HepG2 (cell line): ENCODE measurements around the gene AGPAT3. TPM values are rescaled to one million over a fixed set of nuclear protein-coding genes. Genes with fewer than 3 reads are reported as not detected.

Experiments
- ATAC-seq: fragments of 200-7000 bp; cut with Tn5 transposase; 3 replicates; pipeline ENCODE4 v1.9.1; 2020; ENCODE audit warnings: mild to moderate bottlenecking, moderate library complexity
- BruUV-seq: library from RNA; stranded (reverse); fragments of 400-500 nt; replicated peaks from 2 replicates; lab custom pipeline; 2021; lab: Mats Ljungman, UMichigan
- CTCF ChIA-PET: fragments of 300-600 bp; formaldehyde crosslinking; extraction: SDS; loops from one replicate; lab custom pipeline; 2021; ENCODE audit warnings: low total read pairs, inconsistent platforms, low intra/inter-chr PET ratio; lab: Yijun Ruan, JAX
- POLR2A ChIA-PET: fragments of 350-600 bp; sonication (Branson Sonifier 250); formaldehyde crosslinking; loops from one replicate; lab custom pipeline; 2020; ENCODE audit warnings: antibody characterized with exemption, inconsistent platforms; lab: Yijun Ruan, JAX
- DNase-seq: peaks from one replicate; pipeline ENCODE4 v3.0.0-alpha.2; 2015; ENCODE audit warnings: low spot score
- FAIRE-seq: peaks from 3 replicates; lab custom pipeline; 2011; peaks lifted over from hg19 to GRCh38; lab: Jason Lieb, UNC
- H2AFZ ChIP-seq: one replicate; pipeline ENCODE4 v1.6.1; 2011; ENCODE audit warnings: low read length, inconsistent platforms
- H3K27ac ChIP-seq: fragments of 300-600 bp; 3 replicates; pipeline ENCODE4 v1.8.0; 2011; ENCODE audit warnings: mixed run types, mild to moderate bottlenecking, mixed read lengths, low read length, inconsistent platforms; ENCODE audit not compliant: insufficient read depth; ENCODE audit errors: extremely low read length
- H3K27me3 ChIP-seq, 2 experiments: fragments of 200-600 bp in 1 of 2; 2 replicates in 1 of 2; 3 replicates in 1 of 2; pipeline versions ENCODE4 v1.6.0 to v1.8.0; 2011; ENCODE audit warnings: low read length in 2 of 2, mild to moderate bottlenecking in 2 of 2, moderate library complexity in 2 of 2, inconsistent platforms in 1 of 2; ENCODE audit not compliant: insufficient read depth in 2 of 2, control insufficient read depth in 1 of 2
- H3K36me3 ChIP-seq, 2 experiments: fragments of 200-600 bp in 1 of 2; replicated peaks in 1 of 2; 2 replicates in 1 of 2; 3 replicates in 1 of 2; pipeline versions ENCODE4 v1.5.1 to v1.8.0; 2011; ENCODE audit warnings: low read length in 2 of 2, inconsistent platforms in 1 of 2; ENCODE audit not compliant: insufficient read depth in 2 of 2, control insufficient read depth in 1 of 2
- H3K4me1 ChIP-seq: 2 replicates; pipeline ENCODE4 v1.5.1; 2012; ENCODE audit warnings: low read length, inconsistent platforms; ENCODE audit not compliant: insufficient read depth
- H3K4me2 ChIP-seq: 2 replicates; pipeline ENCODE4 v1.6.0; 2011; ENCODE audit warnings: low read depth, low read length, inconsistent platforms
- H3K4me3 ChIP-seq, 3 experiments: fragments of 200-600 bp in 1 of 3; sonication (generic), shearing (Covaris generic) in 1 of 3; replicated peaks in 1 of 3; 2 replicates each; pipeline ENCODE4 v1.5.1; 2011 to 2016; ENCODE audit warnings: low read length in 3 of 3, inconsistent platforms in 2 of 3, low read depth in 2 of 3, mild to moderate bottlenecking in 2 of 3, control low read depth in 1 of 3, mixed read lengths in 1 of 3; ENCODE audit not compliant: insufficient read depth in 1 of 3
- H3K79me2 ChIP-seq: one replicate; pipeline ENCODE4 v1.6.1; 2011; ENCODE audit warnings: low read length, inconsistent platforms; ENCODE audit not compliant: insufficient read depth
- H3K9ac ChIP-seq: 2 replicates; pipeline ENCODE4 v1.6.0; 2011; ENCODE audit warnings: mild to moderate bottlenecking, low read depth, low read length, inconsistent platforms; ENCODE audit not compliant: insufficient read depth
- H3K9me3 ChIP-seq: 2 replicates; pipeline ENCODE4 v1.5.1; 2012; ENCODE audit warnings: mild to moderate bottlenecking, low read length
- H4K20me1 ChIP-seq: 2 replicates; pipeline ENCODE4 v1.6.0; 2011; ENCODE audit warnings: inconsistent platforms, mild to moderate bottlenecking, low read length, moderate library complexity; ENCODE audit not compliant: insufficient read depth
- AGO2 ChIP-seq: fragments of 200-400 bp; formaldehyde crosslinking; optimal IDR thresholded peaks from 2 replicates; pipeline ENCODE3; 2017; ENCODE audit warnings: mild to moderate bottlenecking, low read depth, low read length, moderate library complexity
- NFIB ChIP-seq: sonication (generic); formaldehyde crosslinking; IDR thresholded peaks from 2 replicates; pipeline ENCODE4 v1.9.0; 2021; ENCODE audit warnings: missing genetic modification reagents, mild to moderate bottlenecking, borderline replicate concordance
- POLR2AphosphoS2 ChIP-seq: IDR thresholded peaks from 2 replicates; pipeline ENCODE4 v1.6.1; 2011; ENCODE audit warnings: low read depth, low read length, improper control_type of control experiment
- RFXANK ChIP-seq: IDR thresholded peaks from 2 replicates; pipeline ENCODE4 v1.6.1; 2016
- RFXAP ChIP-seq: sonication (generic); formaldehyde crosslinking; IDR thresholded peaks from 2 replicates; pipeline ENCODE4 v1.4.0; 2020; ENCODE audit warnings: missing genetic modification reagents, borderline replicate concordance
- SNRNP70 ChIP-seq: fragments of 200-400 bp; formaldehyde crosslinking; IDR thresholded peaks from 2 replicates; pipeline ENCODE4 v1.6.1; 2017; ENCODE audit warnings: mild to moderate bottlenecking, low read depth, low read length, moderate library complexity
- SRSF4 ChIP-seq: fragments of 200-400 bp; formaldehyde crosslinking; IDR thresholded peaks from one replicate; pipeline ENCODE4 v1.6.1; 2018; ENCODE audit warnings: mild to moderate bottlenecking, low read depth, low read length, moderate library complexity; ENCODE audit not compliant: poor library complexity, severe bottlenecking
- ZBTB40 ChIP-seq, 2 experiments: fragments of 450-650 bp in 1 of 2; sonication (generic) in 1 of 2; formaldehyde crosslinking in 1 of 2; IDR thresholded peaks; 2 replicates each; pipeline versions ENCODE4 v1.6.1 to v1.8.0; 2016 to 2022; ENCODE audit warnings: antibody characterized with exemption in 1 of 2, mild to moderate bottlenecking in 1 of 2, missing genetic modification reagents in 1 of 2
- ZNF354B ChIP-seq: sonication (generic); formaldehyde crosslinking; IDR thresholded peaks from 2 replicates; pipeline ENCODE4 v1.8.0; 2022; ENCODE audit warnings: mild to moderate bottlenecking, missing genetic modification reagents
- ZNF747 ChIP-seq: sonication (generic); formaldehyde crosslinking; IDR thresholded peaks from 2 replicates; pipeline ENCODE4 v1.8.1; 2023; ENCODE audit warnings: missing genetic modification reagents, mild to moderate bottlenecking, borderline replicate concordance
- WGBS: methylation state at CpG from one replicate; pipeline ENCODE4 v1.1.6; 2017; ENCODE audit warnings: low lambda C conversion rate; 5-methylcytosine and 5-hydroxymethylcytosine counted together
- in situ Hi-C: cut with HindIII; loops from 2 replicates; pipeline ENCODE4 v1.10.0; 2017; ENCODE audit warnings: low pct_unique_long_range_greater_than_20kb; ENCODE audit not compliant: extremely low pct_ligation_motif_present
- intact Hi-C: fragments of 100-400 bp; cut with micrococcal nuclease; formaldehyde crosslinking; loops from one replicate; pipeline ENCODE4 v1.10.0; 2022; ENCODE audit not compliant: unreplicated experiment
- polyA plus RNA-seq, 8 experiments: library from polyadenylated mRNA; depleted of rRNA in 3 of 8; stranded (reverse) in 7 of 8; unstranded in 1 of 8; fragments of >200 nt; fragmentation: Illumina TruSeq in 4 of 8; extraction: Trizol in 4 of 8; gene quantifications; 2 replicates each; pipeline versions ENCODE4 v1.2.1 to v1.2.3, GENCODE V29; 2011 to 2016; ENCODE audit warnings: low read depth in 4 of 8, missing spikeins in 1 of 8, mixed read lengths in 1 of 8; ENCODE audit not compliant: insufficient read depth in 1 of 8
- total RNA-seq, 5 experiments: library from RNA; depleted of rRNA; stranded (reverse); fragments of >200 nt; fragmentation: Illumina TruSeq; extraction: Trizol; gene quantifications; 2 replicates each; pipeline ENCODE4 v1.2.3, GENCODE V29; 2016; ENCODE audit warnings: low read depth in 1 of 5
- TF ChIP-seq, protein P1 (sequence below): sonication (generic); formaldehyde crosslinking; IDR thresholded peaks from 2 replicates; pipeline ENCODE4 v1.4.0; 2020; ENCODE audit warnings: mild to moderate bottlenecking, missing genetic modification reagents

The AGPAT3 gene
- total and polyA plus RNA-seq, 2 of the 13 experiments (the other 11 are each of a cell fraction or from before 2014, with no cell fraction given), result 32.2 to 54.4 TPM

DNA sequence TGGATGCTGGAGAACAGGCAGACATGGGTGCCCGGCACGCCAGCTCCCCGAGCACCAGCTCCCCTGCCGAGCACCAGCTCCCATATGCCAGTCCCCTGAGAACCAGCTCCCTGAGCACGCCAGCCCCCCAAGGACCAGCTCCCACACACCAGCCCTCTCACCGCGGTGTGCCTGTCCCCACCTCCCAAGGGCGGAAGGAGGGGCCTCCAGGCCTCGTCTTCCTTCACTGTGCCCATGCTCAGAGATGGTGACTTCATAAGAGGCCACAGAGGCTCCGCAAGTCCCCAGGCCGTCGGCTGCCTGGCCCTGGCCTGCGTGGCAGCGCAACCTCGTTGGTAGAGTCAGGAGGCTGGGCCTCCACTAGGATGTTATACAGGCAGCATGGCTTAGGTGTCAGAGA lies 69.1 kb downstream of the AGPAT3 start:
- DNase-seq (no peak), FAIRE-seq (no peak), ATAC-seq (no peak)
- POLR2A ChIA-PET, result no interaction called here
- Histone ChIP-seq H3K4me3 (no peak overlapping the region), H3K36me3 (peaks cover 3 to 10% of the 10 kb centered on the region in 2 experiments; a peak in 3 of 5 replicates), H4K20me1 (peaks cover 11% of the 10 kb centered on the region; the same call in 1 of the 2 replicates), H3K9ac (no peak overlapping the region), H3K79me2 (peaks cover 6% of the 10 kb centered on the region), H3K27me3 (no peaks in the 10 kb centered on the region), H3K4me1 (peaks cover 30% of the 10 kb centered on the region), H2AFZ (no peak overlapping the region), H3K27ac (no peak overlapping the region), H3K4me2 (no peak overlapping the region), H3K9me3 (no peaks in the 10 kb centered on the region)
- in situ Hi-C loops, result no loop called here
- CTCF ChIA-PET, result no interaction called here
- 95% methylated on average over 8 of the region's 15 CpGs for WGBS
- no TSS peak for BruUV-seq
- intact Hi-C loops, result no loop called here
- TF ChIP-seq ZNF747 (CRISPR knock-in tag) (no peak), SRSF4 (no peak), RFXANK (CRISPR knock-in tag) (no peak), ZBTB40 (IDR thresholded peaks at IDR 0.05) (no peak), ZBTB40 (CRISPR knock-in tag; IDR thresholded peaks at IDR 0.05) (no peak), ZNF354B (CRISPR knock-in tag) (no peak), RFXAP (no peak), SNRNP70 (no peak), AGO2 (no peak), NFIB (no peak), POLR2AphosphoS2 (no peak)
- TF ChIP-seq, protein P1, sequence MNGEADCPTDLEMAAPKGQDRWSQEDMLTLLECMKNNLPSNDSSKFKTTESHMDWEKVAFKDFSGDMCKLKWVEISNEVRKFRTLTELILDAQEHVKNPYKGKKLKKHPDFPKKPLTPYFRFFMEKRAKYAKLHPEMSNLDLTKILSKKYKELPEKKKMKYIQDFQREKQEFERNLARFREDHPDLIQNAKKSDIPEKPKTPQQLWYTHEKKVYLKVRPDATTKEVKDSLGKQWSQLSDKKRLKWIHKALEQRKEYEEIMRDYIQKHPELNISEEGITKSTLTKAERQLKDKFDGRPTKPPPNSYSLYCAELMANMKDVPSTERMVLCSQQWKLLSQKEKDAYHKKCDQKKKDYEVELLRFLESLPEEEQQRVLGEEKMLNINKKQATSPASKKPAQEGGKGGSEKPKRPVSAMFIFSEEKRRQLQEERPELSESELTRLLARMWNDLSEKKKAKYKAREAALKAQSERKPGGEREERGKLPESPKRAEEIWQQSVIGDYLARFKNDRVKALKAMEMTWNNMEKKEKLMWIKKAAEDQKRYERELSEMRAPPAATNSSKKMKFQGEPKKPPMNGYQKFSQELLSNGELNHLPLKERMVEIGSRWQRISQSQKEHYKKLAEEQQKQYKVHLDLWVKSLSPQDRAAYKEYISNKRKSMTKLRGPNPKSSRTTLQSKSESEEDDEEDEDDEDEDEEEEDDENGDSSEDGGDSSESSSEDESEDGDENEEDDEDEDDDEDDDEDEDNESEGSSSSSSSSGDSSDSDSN (CRISPR knock-in tag), result no peak
